ENCODE results near the gene DUSP2.

- TF ChIP-seq CTCF (IDR thresholded peaks at IDR 0.05) (no peak), POLR2AphosphoS5 (IDR thresholded peaks at IDR 0.05) (no peak), EP300 (IDR thresholded peaks at IDR 0.05) (no peak)
Observed at GRCh38 chr2:96113367-96113677, 31.9 kb downstream of the DUSP2 start.
